Globus pallidus (tissue), 1 donor: ENCODE measurements around the gene NSMCE1.
A peak's percentile ranks its signal among the peaks of the same experiment; 100 is the strongest.
"Not testable (repeated sequence)": the region's sequence is repeated elsewhere in the genome, so short reads cannot be mapped to it uniquely, and the experiment has no call there.

Source experiments
- DNase-seq: peaks from one replicate; pipeline ENCODE4 v3.0.0-alpha.2; 2015; ENCODE audit warnings: low spot score

Gene NSMCE1

GRCh38 chr16:27215660-27216059, 52.9 kb downstream of the NSMCE1 start:
- DNase-seq = no peak

DNA sequence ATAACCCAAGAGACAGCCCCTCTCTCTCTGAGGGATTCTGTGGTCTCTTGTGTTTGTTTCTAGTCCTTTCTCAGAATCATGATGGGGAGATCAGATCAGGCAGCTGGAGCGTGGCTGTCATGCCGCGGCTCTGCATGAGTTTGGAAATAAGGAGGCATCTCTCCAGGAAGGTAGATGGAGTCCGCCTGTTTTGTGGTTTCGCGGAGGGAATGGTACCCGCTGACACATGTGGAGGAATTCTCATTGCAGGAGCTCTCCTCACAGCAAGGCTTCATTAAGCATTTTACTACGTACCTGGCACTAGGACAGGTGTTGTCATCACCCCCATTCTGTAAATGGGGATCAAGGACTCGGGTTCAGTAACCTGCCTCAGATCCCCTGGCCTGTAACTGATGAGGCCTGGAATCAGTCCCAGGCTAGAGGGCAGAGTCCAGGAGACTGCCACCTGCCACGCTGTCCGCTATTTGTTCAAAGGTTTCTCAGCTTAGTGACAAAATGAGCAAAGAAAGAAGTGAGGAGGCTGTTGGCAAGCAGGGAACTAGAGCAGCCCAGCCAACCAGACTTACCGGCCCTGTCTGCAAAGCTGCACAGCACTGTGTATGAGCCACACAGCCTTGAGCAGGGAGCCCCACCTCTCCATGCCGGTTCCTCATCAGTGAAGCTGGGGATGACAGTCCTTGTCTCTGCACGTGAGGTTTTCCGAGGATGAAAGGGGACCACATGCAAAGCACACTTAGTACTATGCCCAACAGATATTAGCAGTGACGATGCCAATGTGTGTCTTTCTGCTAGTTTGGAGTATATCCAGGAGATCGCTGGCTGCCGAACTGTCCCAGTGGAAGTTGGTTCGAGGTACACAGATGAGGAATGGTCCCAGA, 54.2 kb downstream of the NSMCE1 start:
- DNase-seq = no peak

- DNase-seq = no peak
Observed at GRCh38 chr16:27211026-27211425, 57.5 kb downstream of the NSMCE1 start.

- DNase-seq = no peak
Observed at GRCh38 chr16:27210174-27210573, 58.4 kb downstream of the NSMCE1 start.

GRCh38 chr16:27209591-27209990, 59.0 kb downstream of the NSMCE1 start:
- DNase-seq = no peak

DNA sequence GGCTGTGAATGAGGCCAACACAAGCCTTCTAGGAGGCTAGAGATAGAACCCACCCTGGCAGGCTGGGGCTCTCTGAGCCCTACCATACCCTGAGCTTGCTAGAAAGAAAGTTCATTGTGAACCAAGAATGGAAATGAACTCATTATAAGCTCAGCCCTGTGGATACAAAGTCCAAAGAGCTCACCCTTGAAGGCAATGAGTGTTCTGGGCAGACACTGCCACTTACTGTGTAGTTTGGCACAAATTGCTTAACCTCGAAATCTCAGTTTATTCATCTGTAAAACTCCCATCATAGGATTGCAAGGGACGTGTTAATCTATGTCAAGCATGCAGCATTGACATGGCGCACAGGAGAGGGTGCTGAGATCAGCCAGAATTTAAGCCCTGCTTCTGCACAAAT, 59.8 kb downstream of the NSMCE1 start:
- no peak for DNase-seq

DNA sequence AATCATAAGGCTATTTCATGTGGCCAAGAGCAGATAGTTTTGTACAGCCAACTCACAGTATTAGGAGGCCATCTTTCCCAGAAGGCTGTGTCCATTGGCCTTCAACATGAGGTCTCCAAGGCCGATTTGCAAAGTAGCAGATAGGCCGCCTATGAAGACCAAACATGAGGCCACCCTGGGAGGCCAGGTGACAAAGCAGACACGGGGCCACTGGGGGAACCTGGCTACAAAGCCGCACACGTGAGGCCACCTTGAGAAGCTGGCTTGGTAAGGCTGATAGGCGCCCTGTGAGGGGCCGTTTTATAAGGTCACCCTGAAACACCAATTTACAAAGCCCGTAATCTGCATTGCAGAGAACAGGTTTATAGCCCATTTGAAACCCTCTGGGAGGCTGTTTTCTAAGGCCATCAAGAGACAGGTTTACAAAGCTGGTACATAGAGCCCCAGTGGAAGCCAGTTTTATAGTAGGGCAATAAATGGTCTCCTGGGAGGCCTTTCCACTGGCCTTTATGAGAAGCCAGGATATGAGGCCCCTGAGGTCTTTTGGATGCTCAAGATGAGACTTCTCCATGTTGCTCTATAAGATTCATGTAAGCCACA, 60.4 kb downstream of the NSMCE1 start:
- DNase-seq = no peak

- not testable (repeated sequence) for DNase-seq
Observed at GRCh38 chr16:27207121-27207520, 61.5 kb downstream of the NSMCE1 start.

GRCh38 chr16:27205423-27206065, 63.0 kb downstream of the NSMCE1 start:
- DNase-seq = no peak

- no peak for DNase-seq
Observed at GRCh38 chr16:27204312-27204915, 64.2 kb downstream of the NSMCE1 start.

- peak; percentile 99 for DNase-seq
Observed at GRCh38 chr16:27203507-27204311, 64.9 kb downstream of the NSMCE1 start, which contains the start of gene KDM8. KDM8 (plus strand) TSS chr16:27203526; CDS start chr16:27210124, 6,598 bp downstream.

DNA sequence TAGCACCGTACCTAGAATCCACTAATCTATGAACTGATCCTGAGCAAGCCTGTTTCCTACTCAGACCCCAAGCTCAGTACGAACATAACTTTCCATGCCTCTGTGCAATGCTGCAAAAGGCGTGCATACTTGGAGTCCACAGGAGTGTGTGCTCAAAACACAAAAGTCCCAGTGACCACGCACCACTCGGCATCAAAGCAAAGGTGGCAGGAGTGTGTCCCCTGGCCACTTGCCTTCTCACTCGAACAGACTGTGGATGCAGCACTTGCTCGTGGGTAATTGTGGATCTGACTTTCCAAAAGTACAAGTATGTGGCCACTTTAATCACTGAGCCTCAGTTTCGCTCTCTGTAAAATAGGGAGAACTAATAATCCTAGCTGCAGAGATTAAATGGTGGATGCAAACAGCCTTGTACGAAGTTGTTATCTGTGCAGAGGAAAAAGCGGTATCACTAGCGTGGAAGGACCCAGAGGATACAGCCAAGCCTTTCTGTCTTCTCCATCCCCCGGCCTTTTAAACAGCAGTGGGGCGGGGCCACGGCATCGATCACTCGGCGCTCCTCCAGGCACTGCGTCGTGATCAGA, 65.6 kb downstream of the NSMCE1 start:
- DNase-seq = no peak

DNA sequence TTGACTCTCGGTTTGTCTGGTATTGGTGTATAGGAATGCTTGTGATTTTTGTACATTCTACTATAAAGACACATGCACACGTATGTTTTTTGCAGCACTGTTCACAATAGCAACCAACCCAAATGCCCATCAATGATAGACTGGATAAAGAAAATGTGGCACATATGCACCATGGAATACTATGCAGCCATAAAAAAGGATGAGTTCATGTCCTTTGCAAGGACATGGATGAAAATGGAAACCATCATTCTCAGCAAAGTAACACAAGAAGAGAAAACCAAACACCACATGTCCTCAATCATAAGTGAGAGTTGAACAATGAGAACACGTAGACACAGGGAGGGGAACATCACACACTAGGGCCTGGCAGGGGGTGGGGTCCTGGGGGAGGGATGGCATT, 67.7 kb downstream of the NSMCE1 start:
- DNase-seq = not testable (repeated sequence)

GRCh38 chr16:27199736-27200135, 68.8 kb downstream of the NSMCE1 start:
- no peak for DNase-seq

DNA sequence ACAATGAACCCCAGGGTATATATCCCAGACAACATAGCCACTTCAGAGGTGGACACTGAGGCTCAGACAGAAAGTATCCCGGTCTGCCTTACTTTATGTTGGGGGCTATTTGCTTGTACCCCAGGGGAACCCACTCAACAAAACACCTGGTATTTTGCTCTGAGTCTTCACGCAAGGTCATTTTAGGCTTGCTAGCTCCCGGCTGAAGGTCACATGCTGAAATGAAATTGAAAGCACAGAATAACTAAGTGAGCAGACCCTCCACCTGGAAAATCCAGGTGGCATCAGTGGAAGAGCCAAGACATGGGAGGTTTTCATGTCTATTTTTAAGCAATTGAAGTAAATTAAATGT, 69.4 kb downstream of the NSMCE1 start:
- no peak for DNase-seq

DNA sequence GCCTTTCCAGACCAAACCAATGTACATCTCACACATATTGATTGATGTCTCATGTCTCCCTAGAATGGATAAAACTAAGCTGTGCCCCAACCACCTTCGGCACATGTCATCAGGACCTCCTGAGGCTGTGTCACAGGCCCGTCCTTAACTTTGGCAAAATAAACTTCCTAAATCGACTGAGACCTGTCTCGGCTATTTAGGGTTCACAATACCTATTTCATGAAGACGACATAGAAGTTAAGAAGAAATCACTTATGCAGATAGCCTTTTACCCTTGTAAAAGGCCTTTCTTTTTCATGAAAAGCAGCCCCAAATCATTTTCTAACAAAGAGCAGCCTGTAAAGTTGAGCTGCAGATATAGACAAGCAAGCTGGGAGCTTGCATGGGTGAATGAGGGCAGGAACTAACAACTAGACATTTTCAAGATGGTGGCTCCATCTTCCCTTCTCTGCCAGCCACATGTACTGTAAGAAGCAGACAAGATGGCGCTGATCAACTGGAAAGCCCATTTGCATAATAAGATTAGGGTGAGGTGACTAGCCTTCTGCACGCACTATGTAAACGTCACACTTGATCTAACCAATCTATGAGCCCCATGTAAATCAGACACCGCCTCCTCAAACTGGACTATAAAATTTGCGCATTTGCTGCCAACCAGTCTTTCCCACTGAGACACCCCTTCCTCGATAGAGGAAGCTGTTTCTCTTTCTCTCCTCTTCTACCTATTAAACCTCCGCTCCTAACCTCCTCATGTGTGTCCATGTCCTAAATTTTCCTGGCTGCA, 69.9 kb downstream of the NSMCE1 start:
- no peak for DNase-seq

DNA sequence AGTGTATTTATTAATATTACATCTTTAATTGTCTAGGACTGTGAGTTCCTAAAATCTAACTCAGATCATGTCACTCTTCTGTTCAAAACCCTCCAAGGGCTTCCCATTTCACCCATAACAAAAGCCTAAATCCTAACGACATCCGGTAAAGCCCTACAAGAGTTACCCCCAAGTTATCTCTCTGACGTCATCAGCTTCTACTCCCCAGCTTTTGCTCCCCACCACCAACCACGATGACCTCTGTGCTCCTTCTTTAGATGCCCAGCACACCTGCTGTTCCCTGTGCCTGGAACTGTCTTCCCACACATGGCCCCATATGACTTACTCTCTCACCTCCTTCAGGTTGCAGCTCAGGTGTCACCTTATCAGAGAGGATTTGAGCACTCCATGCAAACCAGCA, 71.6 kb downstream of the NSMCE1 start:
- no peak for DNase-seq

- no peak for DNase-seq
Observed at GRCh38 chr16:27195941-27196595, 72.5 kb downstream of the NSMCE1 start.

GRCh38 chr16:27195076-27195741, 73.4 kb downstream of the NSMCE1 start:
- no peak for DNase-seq
